Stimulated activated CD4-positive, alpha-beta T cell treated with anti-CD3 and anti-CD28 coated beads, TNF-alpha, amount 100 ng/mL, for 48 hours (primary cell): ENCODE data around the gene PDZD4.

Source experiments
- DNase-seq, 3 donors: peaks; one replicate each; pipeline ENCODE4 v3.0.0-alpha.2; 2020; ENCODE audit warnings: low read depth in 3 of 3

Gene PDZD4

DNA sequence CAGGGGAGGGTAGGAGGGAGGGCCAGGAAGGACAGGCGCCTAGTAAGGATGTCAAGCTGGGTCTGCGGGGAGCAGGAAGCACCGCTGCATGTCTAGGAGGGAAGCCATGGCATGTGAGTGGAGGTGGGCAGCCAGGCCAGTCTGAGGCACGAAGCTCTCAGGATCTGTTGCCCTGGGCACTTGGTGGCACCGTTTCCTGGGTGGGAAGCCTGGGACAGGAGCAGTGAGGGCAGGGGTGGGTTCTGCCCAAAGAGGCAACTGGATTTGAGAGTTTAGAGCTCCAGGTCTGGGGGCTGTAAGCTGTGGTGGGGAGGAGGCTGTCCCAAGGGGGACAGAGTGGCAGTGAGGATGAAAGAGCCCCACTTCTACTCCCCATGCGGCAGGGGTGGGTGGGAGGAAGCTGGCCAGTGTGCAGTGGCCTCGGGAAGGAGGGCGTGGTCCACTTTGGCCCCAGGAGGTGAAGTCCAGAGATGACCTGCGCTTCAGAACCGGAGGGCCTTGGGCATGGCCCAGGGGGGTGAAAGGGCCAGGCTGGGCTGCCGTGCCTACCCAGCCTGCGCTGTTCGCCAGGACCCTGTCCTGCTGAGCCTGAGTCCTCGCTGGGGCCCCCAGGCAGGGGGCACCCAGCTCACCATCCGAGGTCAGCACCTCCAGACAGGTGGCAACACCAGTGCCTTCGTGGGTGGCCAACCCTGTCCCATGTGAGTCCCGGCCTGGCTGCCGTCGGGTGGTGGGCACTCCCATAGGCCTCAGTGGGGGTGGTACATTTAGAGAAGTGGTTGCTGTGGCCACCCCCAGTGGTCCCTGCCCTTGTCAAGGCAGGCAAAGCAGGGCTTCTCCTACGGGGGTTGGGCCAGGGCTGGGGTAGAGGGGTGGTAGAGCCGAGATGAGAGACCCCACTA lies 57.8 kb downstream of the PDZD4 start:
- DNase-seq: no peak

DNA sequence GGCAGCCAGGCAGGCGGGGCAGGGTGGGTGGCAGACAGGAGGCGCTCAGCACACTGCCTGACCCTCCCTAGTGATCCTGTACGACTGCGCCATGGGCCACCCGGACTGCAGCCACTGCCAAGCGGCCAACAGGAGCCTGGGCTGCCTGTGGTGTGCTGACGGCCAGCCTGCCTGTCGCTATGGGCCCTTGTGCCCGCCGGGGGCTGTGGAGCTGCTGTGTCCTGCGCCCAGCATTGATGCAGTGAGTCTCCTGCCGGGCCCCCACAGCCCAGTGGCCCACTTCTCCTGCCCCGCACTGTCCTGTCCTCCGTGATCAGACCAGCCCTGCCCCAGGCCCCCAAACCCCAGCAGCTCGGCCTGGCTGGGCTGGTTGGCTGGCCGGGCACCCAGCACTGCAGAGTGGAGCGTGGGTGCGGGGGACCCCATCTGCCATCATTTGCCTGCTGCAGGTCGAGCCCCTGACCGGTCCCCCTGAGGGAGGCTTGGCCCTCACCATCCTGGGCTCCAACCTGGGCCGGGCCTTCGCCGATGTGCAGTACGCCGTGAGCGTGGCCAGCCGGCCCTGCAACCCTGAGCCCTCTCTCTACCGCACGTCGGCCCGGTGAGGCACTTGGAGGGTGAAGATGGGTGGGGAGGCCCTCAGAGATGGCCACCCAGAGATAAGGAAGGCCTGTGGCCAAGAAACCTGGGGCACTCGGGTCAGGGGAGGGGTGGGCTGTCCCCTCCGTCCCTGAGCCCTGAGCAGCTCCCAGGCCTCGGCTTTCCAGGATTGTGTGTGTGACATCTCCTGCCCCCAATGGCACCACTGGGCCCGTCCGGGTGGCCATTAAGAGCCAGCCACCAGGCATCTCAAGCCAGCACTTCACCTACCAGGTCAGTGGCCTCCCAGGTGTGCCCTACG lies 58.7 kb downstream of the PDZD4 start:
- no peak for DNase-seq

DNA sequence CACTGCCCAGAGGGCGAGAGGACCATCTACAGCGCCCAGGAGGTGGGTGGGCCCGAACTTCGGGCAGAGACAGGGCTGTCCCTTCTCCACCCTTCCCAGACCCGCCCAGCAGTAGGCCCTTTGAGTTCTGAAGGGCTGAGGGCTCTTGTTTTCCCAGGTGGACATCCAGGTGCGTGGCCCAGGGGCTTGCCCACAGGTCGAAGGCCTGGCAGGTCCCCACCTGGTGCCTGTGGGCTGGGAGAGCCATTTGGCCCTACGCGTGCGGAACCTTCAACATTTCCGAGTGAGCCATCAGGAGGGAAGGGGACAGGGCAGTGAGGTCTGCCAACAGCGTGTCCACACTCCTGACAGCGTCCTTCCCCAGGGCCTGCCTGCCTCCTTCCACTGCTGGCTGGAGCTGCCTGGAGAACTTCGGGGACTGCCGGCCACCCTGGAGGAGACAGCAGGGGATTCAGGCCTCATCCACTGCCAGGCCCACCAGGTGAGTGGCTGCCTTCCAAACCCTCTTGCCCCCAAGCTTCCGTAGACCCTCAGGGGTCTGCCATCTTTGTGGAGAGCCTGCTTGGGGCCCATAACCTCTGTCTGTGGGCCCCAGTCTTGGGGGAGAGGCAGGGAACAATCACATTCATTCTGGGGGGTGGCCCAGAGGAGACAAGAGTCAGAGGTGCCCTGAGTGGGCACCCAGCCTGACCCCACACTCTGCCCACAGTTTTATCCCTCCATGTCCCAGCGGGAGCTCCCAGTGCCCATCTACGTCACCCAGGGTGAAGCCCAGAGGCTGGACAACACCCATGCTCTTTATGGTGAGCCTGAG lies 59.5 kb downstream of the PDZD4 start:
- DNase-seq: no peak

GRCh38 chrX:153769865-153770600 lies 60.3 kb downstream of the PDZD4 start:
- no peak for DNase-seq

DNA sequence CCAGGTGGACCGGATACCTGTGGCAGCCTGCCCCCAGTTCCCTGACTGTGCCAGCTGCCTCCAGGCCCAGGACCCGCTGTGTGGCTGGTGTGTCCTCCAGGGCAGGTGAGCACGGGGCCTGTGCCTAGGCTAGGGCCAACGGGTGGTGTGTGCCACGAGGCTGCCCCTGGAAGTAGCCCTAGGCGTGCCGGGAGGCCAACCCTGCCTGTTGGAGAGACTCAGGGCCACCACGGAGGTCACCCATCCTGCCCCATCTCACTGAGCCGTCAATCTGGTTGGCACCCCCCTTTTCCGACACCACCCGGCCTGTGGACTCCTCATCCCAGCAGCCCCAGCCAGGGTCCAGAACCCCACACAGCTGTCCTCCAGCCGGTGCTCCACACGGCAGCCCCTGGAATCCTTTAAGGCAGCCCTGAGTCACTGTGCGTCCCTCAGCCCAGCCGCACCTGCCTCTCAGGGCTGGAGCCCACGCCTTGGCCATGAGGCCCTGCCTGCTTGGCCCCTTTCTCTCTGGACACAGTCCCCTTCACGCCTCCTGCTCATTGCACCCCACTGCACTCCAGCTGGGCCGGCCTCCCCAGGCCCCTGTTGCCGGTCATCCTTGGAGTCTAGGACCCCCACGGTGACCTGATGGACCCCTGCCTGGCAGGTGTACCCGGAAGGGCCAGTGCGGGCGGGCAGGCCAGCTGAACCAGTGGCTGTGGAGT lies 61.0 kb downstream of the PDZD4 start:
- no peak for DNase-seq

DNA sequence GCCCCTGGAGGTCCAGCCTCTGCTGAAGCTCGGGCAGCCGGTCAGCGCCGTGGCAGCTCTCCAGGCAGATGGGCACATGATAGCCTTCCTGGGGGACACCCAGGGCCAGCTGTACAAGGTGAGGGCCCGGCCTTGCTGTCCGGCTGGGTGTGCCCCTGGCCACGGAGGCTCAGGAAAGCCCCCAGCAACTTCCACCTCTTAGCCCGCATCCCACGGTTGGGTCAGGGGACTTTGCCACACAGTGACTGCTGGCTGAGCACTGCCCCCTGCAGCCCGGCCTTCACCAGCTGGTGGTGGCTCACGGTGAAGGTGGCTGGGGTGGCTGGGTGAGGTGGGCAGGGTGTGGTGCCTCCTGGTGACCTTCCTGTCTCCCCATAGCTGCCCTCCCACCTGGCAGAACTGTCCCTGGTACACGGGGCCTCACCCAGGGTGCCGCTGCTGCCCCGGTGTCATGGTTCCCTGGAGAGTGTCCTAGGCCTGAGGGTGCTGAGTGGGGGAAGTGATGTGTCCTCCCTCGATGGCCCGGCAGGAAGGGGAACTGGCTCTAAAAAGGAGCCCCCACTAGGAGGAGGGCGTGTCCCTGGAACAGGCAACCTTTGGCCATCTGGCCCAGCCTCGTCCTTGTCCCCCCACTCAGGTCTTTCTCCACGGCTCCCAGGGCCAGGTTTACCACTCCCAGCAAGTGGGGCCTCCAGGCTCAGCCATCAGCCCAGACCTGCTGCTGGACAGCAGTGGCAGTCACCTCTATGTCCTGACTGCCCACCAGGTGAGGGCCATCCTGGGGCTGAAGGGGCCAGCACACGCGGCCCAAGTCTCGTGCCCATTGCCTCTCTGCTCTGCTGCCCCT lies 61.8 kb downstream of the PDZD4 start:
- DNase-seq: no peak

- no peak for DNase-seq
Observed at GRCh38 chrX:153767674-153768055, 62.7 kb downstream of the PDZD4 start.

DNA sequence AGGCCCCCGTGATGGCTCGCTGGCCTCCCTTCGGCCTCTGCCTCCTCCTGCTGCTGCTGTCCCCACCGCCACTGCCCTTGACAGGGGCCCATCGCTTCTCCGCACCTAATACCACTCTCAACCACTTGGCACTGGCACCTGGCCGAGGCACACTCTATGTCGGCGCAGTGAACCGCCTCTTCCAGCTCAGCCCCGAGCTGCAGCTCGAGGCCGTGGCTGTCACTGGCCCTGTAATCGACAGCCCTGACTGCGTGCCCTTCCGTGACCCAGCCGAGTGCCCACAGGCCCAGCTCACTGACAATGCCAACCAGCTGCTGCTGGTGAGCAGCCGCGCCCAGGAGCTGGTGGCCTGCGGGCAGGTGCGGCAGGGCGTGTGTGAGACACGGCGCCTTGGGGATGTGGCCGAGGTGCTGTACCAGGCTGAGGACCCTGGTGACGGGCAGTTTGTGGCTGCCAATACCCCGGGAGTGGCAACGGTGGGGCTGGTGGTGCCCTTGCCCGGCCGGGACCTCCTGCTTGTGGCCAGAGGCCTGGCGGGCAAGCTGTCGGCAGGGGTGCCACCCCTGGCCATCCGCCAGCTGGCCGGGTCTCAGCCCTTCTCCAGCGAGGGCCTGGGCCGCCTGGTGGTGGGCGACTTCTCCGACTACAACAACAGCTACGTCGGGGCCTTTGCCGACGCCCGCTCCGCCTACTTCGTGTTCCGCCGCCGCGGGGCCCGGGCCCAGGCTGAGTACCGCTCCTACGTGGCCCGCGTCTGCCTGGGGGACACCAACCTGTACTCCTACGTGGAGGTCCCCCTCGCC lies 63.3 kb downstream of the PDZD4 start:
- no peak for DNase-seq

DNA sequence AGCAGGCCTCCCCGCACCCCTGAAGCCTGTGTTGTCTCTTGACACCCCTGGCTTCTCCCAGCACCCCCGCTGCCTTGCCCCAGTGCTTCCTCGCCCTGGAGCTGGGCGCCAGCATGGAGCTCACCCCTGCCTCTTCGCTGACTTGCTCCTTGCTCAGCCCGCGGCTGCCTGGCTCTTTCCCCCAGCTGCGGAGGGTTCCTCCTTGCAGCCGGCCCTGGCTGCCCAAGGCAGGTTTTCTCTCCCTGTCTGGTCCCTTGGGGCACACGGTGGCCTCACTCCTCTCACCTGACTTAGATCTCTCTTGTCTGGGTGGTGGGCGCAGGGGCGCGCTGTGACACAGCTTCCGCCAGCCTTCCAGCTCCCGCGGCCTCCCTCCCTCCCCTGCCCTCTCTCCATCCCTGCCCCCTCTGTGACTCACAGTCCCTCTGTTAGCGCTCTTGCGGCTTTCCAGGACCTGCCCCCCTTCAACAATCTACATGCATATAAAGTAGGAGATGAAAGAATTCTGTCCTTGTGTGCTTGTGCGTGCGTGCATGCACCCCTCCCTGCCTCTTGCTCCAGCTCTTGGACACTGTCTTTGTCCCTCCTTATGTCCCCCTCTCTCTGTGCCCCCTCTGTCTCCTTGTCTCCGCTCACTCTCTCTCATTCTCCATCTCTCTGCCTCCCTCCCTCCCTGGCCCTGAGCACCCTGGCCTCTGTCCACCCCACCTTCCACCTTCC lies 64.1 kb downstream of the PDZD4 start:
- DNase-seq: no peak

- no peak for DNase-seq
Observed at GRCh38 chrX:153765138-153766079, 64.9 kb downstream of the PDZD4 start.

DNA sequence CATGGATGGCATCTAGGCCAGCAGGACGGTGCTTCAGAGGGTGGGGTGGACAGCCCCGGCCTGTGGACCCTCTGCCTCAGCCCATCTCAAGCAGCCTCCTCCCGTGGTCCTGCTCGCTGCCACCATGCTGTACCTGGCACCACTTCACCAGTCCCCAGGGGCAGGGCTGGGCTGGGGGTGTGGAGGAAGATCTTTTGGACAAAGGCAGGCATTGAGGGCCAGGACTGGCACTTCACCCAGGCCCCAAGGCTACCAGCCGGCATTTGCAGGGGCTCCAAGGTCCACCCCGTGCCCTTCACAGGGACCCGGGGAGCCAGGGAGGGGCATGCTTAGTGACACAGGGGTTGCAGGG lies 65.6 kb downstream of the PDZD4 start:
- DNase-seq: no peak

- peak; percentile 53 to 79 (median 55) for DNase-seq
Observed at GRCh38 chrX:153763989-153764755, 66.2 kb downstream of the PDZD4 start, which contains the start of gene PLXNB3. Gene PLXNB3, plus strand, starts transcription at chrX:153764249. Its CDS starts 1,287 bp downstream, at chrX:153765536.

DNA sequence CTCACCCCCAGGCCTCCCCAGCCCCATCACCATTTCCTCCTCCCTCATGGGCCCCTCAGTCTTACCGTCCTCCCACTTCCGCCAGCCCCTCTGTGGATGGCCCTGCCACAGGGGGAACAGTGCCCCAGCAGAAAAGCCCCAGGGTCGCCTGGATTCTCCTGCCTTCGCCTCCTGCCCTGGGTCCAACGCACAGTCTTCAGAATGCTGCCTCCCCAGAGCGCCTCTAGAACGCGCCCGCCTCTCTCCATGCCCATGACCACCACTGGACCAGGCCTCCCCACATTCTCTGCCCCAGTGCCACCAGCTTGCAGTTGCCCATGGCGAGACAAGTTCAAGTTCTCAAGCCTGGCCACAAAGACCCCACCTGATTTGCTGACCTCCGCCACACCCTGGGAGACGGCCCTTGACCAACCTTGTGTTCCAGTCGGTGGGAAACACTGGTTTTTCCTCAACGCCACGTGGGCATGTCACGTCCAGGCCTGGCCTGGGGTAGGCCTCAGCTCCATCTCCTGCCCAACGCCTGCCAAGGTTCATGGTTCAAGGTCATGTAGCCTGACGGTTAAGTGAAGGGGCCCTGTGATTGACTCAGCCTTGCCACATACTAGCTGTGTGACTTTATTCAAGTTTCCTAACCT lies 66.9 kb downstream of the PDZD4 start:
- no peak for DNase-seq

- no peak for DNase-seq
Observed at GRCh38 chrX:153762626-153763173, 67.6 kb downstream of the PDZD4 start.

GRCh38 chrX:153761863-153762262 lies 68.5 kb downstream of the PDZD4 start:
- DNase-seq: no peak
